AG04450 (cell line): ENCODE results near the gene FGD6. TPM values are rescaled to one million over a fixed set of nuclear protein-coding genes. Genes with fewer than 3 reads are reported as not detected.
A peak's percentile ranks its signal among the peaks of the same experiment; 100 is the strongest.

Experiments used
- CTCF ChIA-PET: fragments of 300-600, 350-600 bp; formaldehyde crosslinking; extraction: SDS; loops from one replicate; lab custom pipeline; 2022; ENCODE audit warnings: antibody characterized with exemption, inconsistent platforms; lab: Charles Lee
- POLR2A ChIA-PET: fragments of 350-600 bp; formaldehyde crosslinking; extraction: SDS; loops from one replicate; lab custom pipeline; 2021; ENCODE audit warnings: antibody characterized with exemption, inconsistent platforms; lab: Yijun Ruan, JAX
- DNase-seq: peaks from one replicate; pipeline ENCODE4 v3.0.0-alpha.2; 2011; ENCODE audit warnings: low read depth, low spot score
- H3K27ac ChIP-seq: one replicate; pipeline ENCODE4 v1.5.1; 2012; ENCODE audit warnings: low read depth, low read length, control low read depth
- H3K27me3 ChIP-seq: one replicate; pipeline ENCODE4 v1.6.0; 2012; ENCODE audit warnings: low read length; ENCODE audit not compliant: control insufficient read depth, insufficient read depth
- H3K4me3 ChIP-seq: 2 replicates; pipeline ENCODE4 v1.5.1; 2011; ENCODE audit warnings: mild to moderate bottlenecking, low read depth, low read length, control low read depth
- H3K9me3 ChIP-seq: 2 replicates; pipeline ENCODE4 v1.5.1; 2012; ENCODE audit warnings: low read length; ENCODE audit not compliant: control insufficient read depth, insufficient read depth
- CTCF ChIP-seq: IDR thresholded peaks from 2 replicates; pipeline ENCODE4 v1.5.1; 2011; ENCODE audit warnings: low read depth, low read length, control low read depth, inconsistent platforms
- polyA plus RNA-seq: library from polyadenylated mRNA; depleted of rRNA; stranded (reverse); fragments of >200 nt; gene quantifications from 2 replicates; pipeline ENCODE4 v1.2.3, GENCODE V29; 2011

FGD6 gene
- polyA plus RNA-seq, 1 experiment, result 10.2 TPM

GRCh38 chr12:95208678-95209077, 8.6 kb downstream of the FGD6 start:
- no peaks in the 10 kb centered on the region for H3K9me3 ChIP-seq
- no peaks in the 10 kb centered on the region for H3K27me3 ChIP-seq
- no peak for TF ChIP-seq CTCF
- DNase-seq, result no peak
- H3K4me3 ChIP-seq, result no peak overlapping the region
- ChIA-PET POLR2A (no interaction called here), CTCF (interaction anchor here (4.9 kb wide), 1 partner anchor 8 kb away, joined by 26 read pairs; the partner anchor contains the start of genes FGD6 and VEZT)
- no peak overlapping the region for H3K27ac ChIP-seq

GRCh38 chr12:95207407-95207806, 9.9 kb downstream of the FGD6 start:
- no peak for DNase-seq
- Histone ChIP-seq H3K9me3 (no peaks in the 10 kb centered on the region), H3K4me3 (no peak overlapping the region), H3K27ac (no peak overlapping the region), H3K27me3 (no peaks in the 10 kb centered on the region)
- no peak for TF ChIP-seq CTCF
- CTCF ChIA-PET, result interaction anchor here (4.9 kb wide), 1 partner anchor 9 kb away, joined by 26 read pairs; the partner anchor contains the start of genes FGD6 and VEZT
- POLR2A ChIA-PET, result no interaction called here

- no peak overlapping the region for H3K4me3 ChIP-seq
- TF ChIP-seq CTCF, result no peak
- H3K27me3 ChIP-seq, result no peaks in the 10 kb centered on the region
- no peak for DNase-seq
- no peak overlapping the region for H3K27ac ChIP-seq
- POLR2A ChIA-PET, result no interaction called here
- no peaks in the 10 kb centered on the region for H3K9me3 ChIP-seq
- CTCF ChIA-PET, result interaction anchor here (1.6 to 4.9 kb wide), 2 partner anchors 9 to 90 kb away, joined by 7 to 26 read pairs; partner anchors contain the start of genes FGD6 and VEZT
Observed at GRCh38 chr12:95206916-95207315, 10.4 kb downstream of the FGD6 start.

GRCh38 chr12:95205685-95206084, 11.6 kb downstream of the FGD6 start:
- TF ChIP-seq CTCF, result no peak
- ChIA-PET CTCF (interaction anchor here (1.6 to 4.9 kb wide), 2 partner anchors 11 to 89 kb away, joined by 7 to 26 read pairs; partner anchors contain the start of genes FGD6 and VEZT), POLR2A (interaction anchor here (1.0 to 1.2 kb wide), 2 partner anchors 9 to 12 kb away, joined by 3 read pairs; partner anchors contain the start of genes FGD6 and VEZT)
- H3K4me3 ChIP-seq, result no peak overlapping the region
- H3K27me3 ChIP-seq, result no peaks in the 10 kb centered on the region
- peak overlapping the region; percentile 80 for H3K27ac ChIP-seq
- peak; percentile 61 for DNase-seq
- no peaks in the 10 kb centered on the region for H3K9me3 ChIP-seq

GRCh38 chr12:95205016-95205624, 12.1 kb downstream of the FGD6 start:
- H3K27ac ChIP-seq, result peak overlapping the region; percentile 80
- no peak for TF ChIP-seq CTCF
- POLR2A ChIA-PET, result interaction anchor here (1.0 to 1.2 kb wide), 3 partner anchors 10 to 12 kb away, joined by 3 read pairs; partner anchors contain the start of genes FGD6 and VEZT
- CTCF ChIA-PET, result interaction anchor here (1.6 to 4.9 kb wide), 2 partner anchors 11 to 88 kb away, joined by 7 to 26 read pairs; partner anchors contain the start of genes FGD6 and VEZT
- H3K27me3 ChIP-seq, result no peaks in the 10 kb centered on the region
- no peaks in the 10 kb centered on the region for H3K9me3 ChIP-seq
- H3K4me3 ChIP-seq, result no peak overlapping the region
- DNase-seq, result no peak
